HUDEP-2 (cell line): Measurements from ENCODE around the gene MGAM2.
A peak's percentile ranks its signal among the peaks of the same experiment; 100 is the strongest.

ENCODE experiments used
- DNase-seq, 76 experiments: peaks; one replicate each; lab custom pipeline; 2025; ENCODE audit not compliant: unreplicated experiment in 76 of 76; lab: John Stamatoyannopoulos, UW

MGAM2 gene

DNA sequence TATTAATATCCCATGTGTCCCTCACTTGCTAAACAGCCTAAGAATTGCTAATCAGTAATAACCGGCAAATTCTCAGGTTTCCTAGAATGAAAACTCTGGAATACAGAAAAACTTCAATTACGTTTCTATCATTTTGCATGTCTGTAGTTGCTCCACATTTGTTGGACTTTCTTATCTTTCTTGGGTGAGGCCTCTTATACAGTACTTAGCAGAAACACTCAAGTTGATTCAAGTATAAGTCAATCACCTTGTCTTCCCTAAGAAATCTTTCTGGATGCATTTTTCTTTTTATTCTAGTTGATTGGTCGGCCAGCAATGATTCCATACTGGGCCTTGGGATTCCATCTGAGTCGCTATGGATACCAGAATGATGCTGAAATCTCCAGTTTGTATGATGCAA lies 61.4 kb downstream of the MGAM2 start:
- DNase-seq: no peak

DNA sequence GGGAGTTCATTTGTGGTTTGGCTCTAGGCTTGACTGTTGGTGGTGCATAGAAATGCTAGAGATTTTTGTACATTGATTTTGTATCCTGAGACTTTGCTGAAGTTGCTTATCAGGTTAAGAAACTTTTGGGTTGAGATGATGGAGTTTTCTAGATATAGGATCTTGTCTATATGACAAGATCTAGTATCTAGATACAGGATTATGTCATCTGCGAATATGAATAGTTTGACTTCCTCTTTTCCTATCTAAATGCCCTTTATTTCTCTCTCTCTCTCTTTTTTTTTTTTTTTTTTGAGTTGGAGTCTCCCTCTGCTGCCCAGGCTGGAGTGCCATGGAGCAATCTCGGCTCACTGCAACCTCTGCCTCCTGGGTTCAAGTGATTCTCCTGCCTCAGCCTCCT lies 62.9 kb downstream of the MGAM2 start:
- no peak for DNase-seq

DNA sequence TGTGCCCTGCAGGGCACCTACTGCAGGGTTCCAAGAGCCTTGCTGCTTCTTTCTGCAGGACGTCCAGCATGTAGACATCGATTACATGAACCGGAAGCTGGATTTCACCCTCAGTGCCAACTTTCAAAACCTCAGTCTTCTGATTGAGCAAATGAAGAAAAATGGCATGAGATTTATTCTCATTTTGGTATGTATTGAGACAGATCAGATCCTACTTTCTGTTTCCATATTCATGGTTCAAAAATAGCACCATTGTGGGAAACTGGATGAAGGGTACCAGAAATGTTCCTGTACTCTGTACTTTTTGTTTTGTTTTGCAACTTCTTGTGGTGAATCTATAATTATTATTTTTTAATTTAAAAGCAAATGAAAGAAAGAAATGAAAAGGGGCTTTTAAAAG lies 64.1 kb downstream of the MGAM2 start:
- no peak for DNase-seq

DNA sequence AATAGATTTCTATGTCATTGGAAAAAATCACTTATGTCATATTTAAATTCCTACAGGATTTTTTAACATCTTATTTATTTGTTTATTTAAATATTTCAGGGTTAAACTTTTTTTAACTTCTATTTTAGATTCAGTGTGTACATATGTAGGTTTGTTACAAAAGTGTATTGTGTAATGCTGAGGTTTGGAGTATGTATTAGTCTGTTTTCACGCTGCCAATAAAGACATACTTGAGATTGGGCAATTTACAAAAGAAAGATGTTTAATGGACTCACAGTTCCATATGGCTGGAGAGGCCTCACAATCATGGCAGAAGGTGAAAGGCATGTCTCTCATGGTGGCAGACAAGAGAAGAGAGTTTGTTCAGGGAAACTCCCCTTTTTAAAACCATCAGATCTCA lies 65.4 kb downstream of the MGAM2 start:
- no peak for DNase-seq

DNA sequence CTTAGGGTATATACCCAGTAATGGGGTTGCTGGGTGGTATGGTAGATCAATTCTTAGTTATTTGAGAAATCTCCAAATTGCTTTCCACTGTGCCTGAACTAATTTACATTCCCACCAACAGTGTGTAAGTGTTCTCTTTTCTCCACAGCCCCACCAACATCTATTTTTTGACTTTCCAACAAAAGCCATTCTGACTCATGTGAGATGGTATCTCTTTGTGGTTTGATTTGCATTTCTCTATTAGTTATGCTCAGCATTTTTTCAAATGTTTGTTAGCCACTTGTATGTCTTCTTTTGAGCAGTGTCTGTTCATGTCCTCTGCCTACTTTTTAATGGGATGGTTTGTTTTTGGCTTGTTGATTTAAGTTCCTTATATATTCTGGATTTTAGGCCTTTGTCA lies 66.4 kb downstream of the MGAM2 start:
- no peak for DNase-seq

DNA sequence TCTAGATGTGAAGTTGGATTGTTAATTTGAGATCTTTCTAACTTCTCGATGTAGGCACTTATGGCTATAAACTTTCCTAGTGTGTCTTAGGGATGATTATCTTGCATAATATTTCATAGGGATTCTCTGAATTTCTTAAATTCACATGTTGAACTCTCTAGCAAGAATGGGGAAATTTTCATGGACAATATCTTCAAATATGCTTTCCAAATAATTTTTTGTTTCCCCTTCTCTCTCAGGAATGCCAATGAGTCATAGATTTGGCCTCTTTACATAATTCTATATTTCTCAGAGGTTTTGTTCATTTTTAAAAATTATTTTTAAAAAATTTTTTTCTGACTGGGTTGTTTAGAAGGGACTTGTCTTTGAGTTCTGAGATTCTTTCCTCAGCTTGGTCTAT lies 68.9 kb downstream of the MGAM2 start:
- DNase-seq: no peak

DNA sequence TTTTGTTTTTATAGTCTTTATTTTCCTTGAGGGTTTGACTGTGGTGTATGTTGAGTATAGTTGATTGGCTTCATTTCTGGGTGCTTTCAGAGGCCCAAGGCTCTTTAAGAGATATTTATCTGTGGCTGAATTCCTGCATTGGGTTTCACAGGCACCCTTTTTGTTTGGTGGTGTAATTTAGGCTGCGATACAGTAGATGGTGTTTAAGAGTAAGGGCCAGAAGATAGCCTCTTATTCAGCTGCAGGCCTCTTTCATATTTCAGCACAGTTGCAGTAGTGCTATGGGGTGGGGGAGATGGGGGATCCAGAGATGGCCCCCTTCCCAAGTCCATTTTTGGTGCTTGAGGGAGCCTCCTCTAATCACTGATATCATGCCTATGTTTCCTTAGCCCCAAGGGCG lies 69.7 kb downstream of the MGAM2 start:
- DNase-seq: no peak

DNA sequence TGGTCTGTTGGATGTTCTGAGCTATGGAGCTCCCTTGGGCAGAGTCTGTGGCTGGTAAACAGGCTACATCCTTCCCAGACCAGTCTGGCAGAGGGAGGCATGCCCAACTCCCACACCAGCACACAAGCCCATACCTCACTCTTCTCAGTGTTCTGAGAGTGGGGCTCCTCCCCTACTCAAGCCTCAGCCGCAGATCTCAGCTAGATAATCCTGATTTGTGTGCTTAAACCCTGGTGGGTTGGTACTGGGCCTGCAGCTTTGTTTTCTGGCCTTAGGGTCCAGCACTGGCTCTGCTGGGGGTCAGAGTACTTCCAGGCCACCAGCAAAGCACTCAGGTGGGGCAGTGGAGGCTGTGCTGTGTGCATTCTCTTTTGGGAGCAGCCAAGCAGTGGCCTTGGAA lies 70.4 kb downstream of the MGAM2 start:
- DNase-seq: no peak

DNA sequence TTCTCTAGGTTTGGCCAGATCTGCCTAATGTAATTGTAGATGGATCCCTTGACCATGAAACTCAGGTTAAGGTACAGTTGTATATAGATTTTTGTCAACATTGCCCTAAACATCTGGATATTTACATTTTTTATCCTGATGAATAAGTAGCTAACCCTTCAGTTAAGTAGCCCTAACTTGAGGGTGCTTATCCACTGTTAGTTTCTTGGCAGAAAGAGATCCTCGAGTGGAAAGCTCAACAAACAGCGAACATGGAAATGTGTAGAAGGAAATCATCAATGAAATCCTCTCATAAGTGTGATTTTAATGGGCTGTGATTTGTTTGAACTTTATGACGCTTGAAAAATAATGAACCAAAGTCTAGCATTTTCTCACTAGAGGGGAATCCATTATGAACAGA lies 73.6 kb downstream of the MGAM2 start:
- no peak for DNase-seq

DNA sequence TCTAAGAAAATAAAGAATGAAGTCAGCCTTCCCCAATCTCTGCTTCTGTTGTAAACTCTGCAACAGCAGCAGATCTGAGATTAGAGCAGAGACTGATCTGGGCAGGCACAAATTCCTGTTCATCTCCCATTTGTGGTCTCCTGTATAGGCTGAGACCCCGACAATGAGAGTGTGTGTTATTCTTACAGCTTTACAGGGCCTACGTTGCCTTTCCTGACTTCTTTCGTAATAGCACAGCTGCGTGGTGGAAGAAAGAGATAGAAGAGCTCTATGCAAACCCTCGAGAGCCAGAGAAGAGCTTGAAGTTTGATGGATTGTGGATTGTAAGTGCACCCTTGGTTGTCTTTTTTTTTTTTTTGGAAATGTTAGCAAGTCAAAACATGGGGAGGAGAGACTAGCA lies 74.3 kb downstream of the MGAM2 start:
- no peak for DNase-seq

DNA sequence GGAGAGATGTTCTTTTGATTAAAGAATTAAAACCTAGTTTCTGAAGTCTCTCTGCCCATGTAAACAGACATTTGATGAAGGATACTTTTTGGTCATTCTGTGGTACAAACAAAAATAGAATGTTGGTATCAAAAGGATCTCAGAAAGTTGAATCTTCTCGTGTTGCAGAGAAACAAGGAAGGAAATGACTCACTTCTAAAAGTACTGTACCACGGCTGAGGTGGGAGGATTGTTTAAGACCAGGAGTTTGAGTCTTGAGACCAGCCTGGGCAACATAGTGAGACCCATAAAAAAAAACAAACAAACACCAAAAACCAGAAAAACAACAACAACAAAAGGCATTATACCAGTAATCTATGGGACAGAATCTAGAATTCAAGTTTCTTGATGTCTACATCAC lies 76.6 kb downstream of the MGAM2 start:
- DNase-seq: no peak

DNA sequence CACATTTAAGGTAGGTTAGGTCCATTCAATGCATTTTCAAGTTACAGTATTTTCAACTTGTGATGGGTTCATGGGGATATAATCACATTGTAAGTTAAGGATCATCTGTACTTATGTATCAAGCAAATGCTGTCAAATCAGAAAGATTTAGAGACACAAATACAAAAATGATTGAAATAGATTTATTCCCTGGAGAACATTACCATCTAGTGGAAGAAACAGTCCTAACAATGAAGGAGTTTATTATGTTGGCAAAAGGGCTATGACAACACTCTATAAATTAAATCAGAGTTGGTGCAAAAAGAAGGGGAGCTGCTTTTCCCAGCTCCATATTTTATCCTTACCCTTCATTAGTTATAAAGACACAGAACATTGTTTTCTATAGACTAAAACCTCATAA lies 77.3 kb downstream of the MGAM2 start:
- DNase-seq: no peak

DNA sequence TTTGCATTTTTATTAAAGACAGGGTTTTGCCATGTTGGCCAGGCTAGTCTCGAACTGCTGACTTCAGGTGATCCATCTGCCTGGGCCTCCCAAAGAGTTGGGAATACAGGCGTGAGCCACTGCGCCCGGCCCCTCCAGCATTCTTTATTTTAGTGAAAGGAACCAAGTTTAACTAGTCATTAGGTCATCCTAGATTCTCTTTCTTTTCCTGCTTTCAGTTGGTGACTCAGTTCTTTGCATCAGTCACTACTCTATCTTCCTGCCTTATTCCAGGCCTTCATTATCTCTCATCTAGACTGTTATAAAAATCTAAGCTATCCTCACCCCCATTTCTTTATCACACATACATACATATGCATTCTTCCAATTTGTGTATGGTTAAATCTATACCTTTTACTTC lies 82.7 kb downstream of the MGAM2 start:
- DNase-seq: no peak

DNA sequence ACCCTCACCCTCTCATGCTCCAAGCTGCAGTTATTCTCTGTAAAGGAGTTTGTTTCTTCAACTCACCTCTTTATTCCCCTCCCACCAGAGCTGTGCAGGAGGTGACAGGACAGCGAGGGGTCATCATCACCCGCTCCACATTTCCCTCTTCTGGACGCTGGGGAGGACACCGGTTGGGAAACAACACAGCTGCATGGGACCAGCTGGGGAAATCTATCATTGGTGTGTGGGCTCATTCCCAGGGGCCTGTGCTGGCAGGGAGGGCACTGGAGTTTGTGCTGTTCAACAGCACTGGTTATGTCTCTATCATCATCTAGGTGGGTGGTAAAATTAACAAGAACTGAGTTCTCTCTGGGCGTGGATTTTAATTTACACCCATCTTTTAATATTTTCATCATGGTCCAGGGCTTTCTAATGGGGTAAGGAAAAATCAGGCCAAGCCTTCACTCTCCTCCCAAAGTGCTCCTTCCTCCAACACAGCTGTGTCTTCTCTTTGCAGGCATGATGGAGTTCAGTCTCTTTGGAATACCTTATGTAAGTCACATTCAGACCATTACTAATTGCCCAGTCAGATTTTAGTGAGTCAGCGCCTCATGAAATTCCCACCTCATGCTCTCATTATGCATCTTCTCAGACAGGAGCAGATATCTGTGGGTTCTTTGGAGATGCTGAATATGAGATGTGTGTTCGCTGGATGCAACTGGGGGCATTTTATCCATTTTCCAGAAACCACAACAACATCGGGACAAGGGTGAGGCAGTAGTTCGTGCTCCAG lies 84.7 kb downstream of the MGAM2 start:
- DNase-seq: no peak

DNA sequence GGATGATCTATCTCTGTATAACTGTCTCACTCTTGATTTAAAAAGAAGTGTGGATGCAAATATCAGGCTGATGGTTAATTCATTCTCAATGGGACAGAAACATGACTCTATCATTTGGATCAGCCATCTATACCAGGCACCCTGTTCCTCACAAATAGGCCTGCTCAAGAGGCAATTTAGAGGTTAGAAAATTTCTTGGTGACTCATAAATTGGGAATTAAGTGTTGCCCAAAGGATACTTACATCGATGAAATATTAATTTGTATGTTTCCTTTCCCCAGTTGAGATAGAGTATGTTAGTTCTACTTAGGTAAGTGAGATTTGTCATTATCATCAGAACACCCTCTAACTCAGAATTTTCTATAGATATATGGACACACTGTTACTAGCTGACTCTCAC lies 88.7 kb downstream of the MGAM2 start:
- DNase-seq: no peak

DNA sequence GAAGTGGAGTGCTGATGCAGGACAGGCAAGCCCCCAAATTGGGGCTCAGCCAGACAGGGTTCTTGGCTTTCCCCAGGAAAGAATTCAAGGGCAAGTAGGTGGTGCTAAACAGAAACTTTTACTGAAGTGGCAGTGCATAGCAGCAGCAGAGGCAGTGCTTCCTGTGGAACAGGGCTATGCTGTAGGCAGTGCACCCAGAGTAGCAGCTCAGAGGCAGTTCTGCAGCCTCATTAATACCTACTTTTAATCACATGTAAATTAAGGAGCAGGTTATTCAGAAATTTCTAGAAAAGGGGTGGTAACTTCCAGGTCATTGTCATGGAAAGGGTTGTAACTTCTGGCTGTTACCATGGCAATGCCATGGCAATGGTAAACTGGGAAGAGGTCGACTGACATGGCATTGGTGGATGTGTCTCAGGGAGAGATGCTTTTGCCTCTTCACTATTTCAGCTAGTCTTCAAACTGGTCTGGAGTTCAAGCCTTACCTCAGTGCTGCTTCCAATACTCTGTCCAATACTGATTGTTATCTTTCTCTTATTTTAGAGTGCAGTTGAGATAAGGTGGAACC lies 117.1 kb downstream of the MGAM2 start:
- DNase-seq: no peak

DNA sequence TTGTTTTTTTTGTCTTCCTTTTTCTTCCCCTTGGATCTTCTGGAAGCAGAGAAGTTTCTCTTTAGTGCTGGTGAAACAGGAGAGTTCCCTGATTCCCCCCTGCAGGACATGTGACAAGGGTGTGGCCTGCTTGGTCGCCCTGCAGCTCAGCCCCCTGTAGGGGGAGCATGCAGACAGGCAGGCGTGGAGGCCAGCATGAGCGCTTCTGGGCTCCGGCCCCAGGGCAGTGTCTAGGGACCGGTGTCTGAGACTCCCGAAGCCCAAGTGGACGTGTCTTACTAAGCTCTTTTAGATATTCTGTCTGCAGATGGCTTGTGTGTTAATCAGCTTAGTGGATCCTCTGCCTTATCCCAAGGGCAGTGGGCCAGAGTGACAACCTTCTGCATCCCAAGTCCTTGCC lies 120.2 kb downstream of the MGAM2 start:
- DNase-seq: peak in 8 of 76 experiments; percentile 1 to 24 (median 4)

DNA sequence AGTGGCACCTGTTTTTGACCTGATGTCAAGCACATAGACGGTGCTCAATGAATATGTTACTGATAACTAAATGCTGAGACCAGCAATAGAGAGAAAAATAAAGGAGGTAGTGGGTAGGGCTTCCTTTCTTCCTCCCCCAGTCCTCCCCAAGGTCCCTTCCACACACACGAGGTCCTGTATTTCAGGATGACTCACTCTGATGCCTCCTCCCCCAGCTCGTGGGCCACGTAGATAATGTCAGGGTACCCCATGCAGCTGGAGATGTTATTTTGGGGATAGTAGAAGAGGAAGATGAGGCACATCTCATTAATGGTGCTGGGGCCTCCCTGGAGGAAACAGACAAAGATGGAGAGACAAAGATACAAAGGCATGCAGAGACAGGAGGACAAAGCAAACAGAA lies 129.0 kb downstream of the MGAM2 start:
- DNase-seq: no peak

DNA sequence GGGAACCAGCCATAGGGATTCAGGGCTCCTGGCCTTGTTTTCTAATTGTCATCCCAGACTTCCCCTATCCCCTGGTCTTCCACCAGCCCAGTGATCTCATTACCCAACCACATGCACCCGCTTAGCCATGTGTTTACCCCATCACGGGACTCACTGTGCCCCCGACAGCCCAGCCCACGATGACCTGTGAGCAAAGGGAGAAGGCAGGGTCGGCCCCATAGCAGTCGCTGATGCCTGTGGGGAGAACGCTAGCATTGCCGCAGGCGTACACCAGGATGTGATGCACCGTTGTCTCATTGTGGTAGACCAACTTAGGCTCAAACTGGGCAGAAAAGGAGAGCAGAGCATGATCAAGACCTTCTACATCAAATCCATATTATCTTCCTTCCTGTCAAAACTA lies 132.3 kb downstream of the MGAM2 start:
- no peak for DNase-seq

DNA sequence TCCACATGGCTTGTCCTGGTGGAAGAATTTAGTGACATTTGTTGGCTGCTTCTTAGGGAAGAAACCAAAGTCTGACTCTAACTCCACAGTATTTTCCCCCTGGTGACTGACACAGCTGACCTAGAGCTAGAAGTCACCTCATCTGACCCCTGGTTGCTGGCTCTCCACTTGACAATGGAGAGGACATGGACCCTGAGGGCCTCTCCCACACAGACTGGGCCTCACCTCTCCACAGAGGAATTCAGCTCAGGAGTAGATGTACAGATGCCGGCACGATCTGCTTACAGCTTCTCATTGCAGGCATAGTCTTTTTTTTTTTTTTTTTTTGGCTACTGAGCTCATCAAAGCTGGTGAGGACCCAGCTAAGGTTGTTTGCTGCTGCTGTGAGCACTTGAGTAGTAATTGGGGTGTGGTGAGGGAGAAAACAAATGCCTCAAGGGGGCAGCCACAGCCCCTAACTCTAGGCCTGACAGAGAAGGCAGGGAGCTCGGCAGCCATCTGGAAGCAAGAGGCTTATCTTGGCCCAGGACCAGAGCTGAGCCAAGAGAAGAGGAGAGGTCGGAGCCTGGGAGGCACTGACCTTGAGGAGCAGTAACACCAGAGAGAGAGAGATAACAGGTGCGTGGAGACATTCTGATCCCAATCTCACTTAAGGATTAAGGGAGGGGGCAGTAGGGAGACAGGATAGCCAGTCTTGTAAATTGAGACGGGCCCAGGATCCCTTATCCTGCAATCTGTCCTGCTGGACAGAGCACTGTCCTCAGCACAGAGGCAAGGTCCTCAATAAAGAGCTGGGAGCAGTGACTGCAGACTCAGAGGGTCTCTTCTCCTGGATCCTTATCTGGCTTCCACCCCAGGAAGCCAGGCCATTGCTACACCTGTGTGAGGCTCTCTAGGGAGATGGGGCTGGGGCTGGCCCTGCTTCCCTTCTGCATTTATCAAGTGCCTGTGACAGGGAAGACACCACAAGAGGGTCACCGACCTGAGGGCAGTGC lies 136.9 kb downstream of the MGAM2 start:
- no peak for DNase-seq

DNA sequence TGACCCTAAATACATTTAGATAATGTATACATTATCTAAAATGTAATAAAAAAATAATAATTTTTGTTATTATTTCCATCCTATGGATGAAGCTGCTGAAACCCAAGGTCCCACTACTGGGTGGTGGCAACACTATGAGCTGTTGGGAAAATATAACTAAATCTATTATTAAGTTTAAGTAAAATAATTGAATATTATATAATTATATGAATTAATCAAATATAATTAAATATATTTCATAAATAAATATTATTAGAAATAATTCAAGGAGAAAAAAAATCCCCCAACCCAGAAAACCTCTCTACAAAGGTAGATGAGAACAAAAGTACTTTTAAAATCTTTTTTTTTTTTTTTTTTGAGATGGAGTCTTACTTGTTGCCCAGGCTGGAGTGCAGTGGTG lies 138.4 kb downstream of the MGAM2 start:
- no peak for DNase-seq

DNA sequence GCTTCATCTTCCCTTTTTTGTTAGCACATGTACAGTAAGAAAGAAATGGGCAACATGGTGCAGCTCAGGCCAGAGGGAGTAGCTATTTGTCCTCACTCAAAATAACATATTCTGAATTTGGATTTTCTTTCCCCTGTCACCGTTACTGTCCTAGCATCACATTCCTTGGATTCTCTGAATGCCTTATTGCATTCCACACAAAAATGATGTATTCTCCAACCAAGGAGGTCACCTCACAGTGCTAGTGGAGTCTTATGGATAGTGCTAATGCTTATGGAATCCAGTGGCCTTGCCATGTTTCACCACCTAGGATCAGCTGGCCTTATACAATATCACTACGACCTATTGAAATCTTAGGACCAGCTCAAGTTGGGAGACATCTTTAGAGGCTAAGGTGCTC lies 139.2 kb downstream of the MGAM2 start:
- no peak for DNase-seq
